Endodermal cell (in vitro differentiated cells): Measurements from ENCODE around the gene TAS2R46. TPM values are rescaled to one million over a fixed set of nuclear protein-coding genes. Genes with fewer than 3 reads are reported as not detected.
"Not testable (repeated sequence)": the region's sequence is repeated elsewhere in the genome, so short reads cannot be mapped to it uniquely, and the experiment has no call there.

Source experiments
- DNase-seq: peaks from one replicate; pipeline ENCODE4 v3.0.0-alpha.2; 2017
- H3K27ac ChIP-seq: 2 replicates; pipeline ENCODE4 v1.5.1; 2013; ENCODE audit warnings: mild to moderate bottlenecking, low read depth, low read length, moderate library complexity
- H3K27me3 ChIP-seq: 2 replicates; pipeline ENCODE4 v1.6.1; 2013; ENCODE audit warnings: mild to moderate bottlenecking, low read length, moderate library complexity; ENCODE audit not compliant: insufficient read depth, control insufficient read depth, poor library complexity, severe bottlenecking
- H3K36me3 ChIP-seq: 2 replicates; pipeline ENCODE4 v1.7.0; 2013; ENCODE audit warnings: mild to moderate bottlenecking, low read length, moderate library complexity; ENCODE audit not compliant: control insufficient read depth, insufficient read depth
- H3K4me1 ChIP-seq: one replicate; pipeline ENCODE4 v1.7.0; 2013; ENCODE audit warnings: low read length; ENCODE audit not compliant: control insufficient read depth, insufficient read depth
- H3K4me3 ChIP-seq: 2 replicates; pipeline ENCODE4 v1.5.1; 2013; ENCODE audit warnings: mild to moderate bottlenecking, low read length, moderate library complexity
- H3K9ac ChIP-seq: 2 replicates; pipeline ENCODE4 v1.6.1; 2013; ENCODE audit warnings: mild to moderate bottlenecking, low read length, moderate library complexity; ENCODE audit not compliant: poor library complexity, severe bottlenecking; ENCODE audit errors: extremely low read depth
- H3K9me3 ChIP-seq: 2 replicates; pipeline ENCODE4 v1.6.1; 2013; ENCODE audit warnings: mild to moderate bottlenecking, low read length, moderate library complexity; ENCODE audit not compliant: control insufficient read depth
- H3K27ac Mint-ChIP-seq: 2 replicates; pipeline ENCODE4 v1.8.0; 2020; ENCODE audit warnings: mixed read lengths
- H3K27me3 Mint-ChIP-seq: 2 replicates; pipeline ENCODE4 v1.8.0; 2021; ENCODE audit warnings: mild to moderate bottlenecking, mixed read lengths; ENCODE audit not compliant: insufficient read depth
- H3K36me3 Mint-ChIP-seq: 2 replicates; pipeline ENCODE4 v1.8.0; 2020; ENCODE audit warnings: low read depth, mixed read lengths
- H3K4me1 Mint-ChIP-seq: 2 replicates; pipeline ENCODE4 v1.8.0; 2020; ENCODE audit warnings: mixed read lengths
- H3K4me3 Mint-ChIP-seq: 2 replicates; pipeline ENCODE4 v1.8.0; 2020; ENCODE audit warnings: mild to moderate bottlenecking, moderate library complexity, mixed read lengths
- H3K9me3 Mint-ChIP-seq: 2 replicates; pipeline ENCODE4 v1.8.0; 2020; ENCODE audit warnings: mild to moderate bottlenecking, mixed read lengths
- CTCF ChIP-seq: fragments of 200-600 bp; sonication (generic); conservative IDR thresholded peaks from 2 replicates; pipeline ENCODE4 v1.5.0; 2021; ENCODE audit warnings: antibody characterized with exemption, mild to moderate bottlenecking
- WGBS, 2 experiments: methylation state at CpG; one replicate each; pipeline versions ENCODE4 v1.1.5 to v1.1.7; 2013; ENCODE audit warnings: missing lambda C conversion rate in 2 of 2, mixed read lengths in 1 of 2; ENCODE audit not compliant: insufficient coverage in 1 of 2, insufficient read length in 1 of 2; 5-methylcytosine and 5-hydroxymethylcytosine counted together
- total RNA-seq, 2 donors: library from RNA; stranded (reverse); fragmentation: NEBNext Ultra II Directional in 1 of 2; extraction: Animal tissue kit (Norgen Biotek cat#: 25700) in 1 of 2; gene quantifications; 2 replicates in 1 of 2; 3 replicates in 1 of 2; pipeline ENCODE4 v1.2.1, GENCODE V29; 2021

The TAS2R46 gene
- total RNA-seq, 2 donors from 2014 or later = 1.3 to 3.9 TPM

GRCh38 chr12:11040162-11040561, 21.9 kb downstream of the TAS2R46 start:
- Mint-ChIP-seq H3K27ac (no peak overlapping the region), H3K9me3 (peaks cover 6% of the 10 kb centered on the region), H3K4me1 (peaks cover 12% of the 10 kb centered on the region), H3K27me3 (no peaks in the 10 kb centered on the region), H3K36me3 (peaks cover 69% of the 10 kb centered on the region), H3K4me3 (no peak overlapping the region)
- Histone ChIP-seq H3K27me3 (no peaks in the 10 kb centered on the region), H3K9me3 (peaks cover 9% of the 10 kb centered on the region), H3K4me1 (no peaks in the 10 kb centered on the region), H3K4me3 (no peak overlapping the region), H3K27ac (no peak overlapping the region), H3K36me3 (peaks cover 14% of the 10 kb centered on the region), H3K9ac (no peak overlapping the region)
- no peak for DNase-seq
- no peak for TF ChIP-seq CTCF
- WGBS, 2 experiments = 89% methylated on average over 1 of the region's 1 CpG; no CpG with 5 or more reads in 1 of the 2 experiments

DNA sequence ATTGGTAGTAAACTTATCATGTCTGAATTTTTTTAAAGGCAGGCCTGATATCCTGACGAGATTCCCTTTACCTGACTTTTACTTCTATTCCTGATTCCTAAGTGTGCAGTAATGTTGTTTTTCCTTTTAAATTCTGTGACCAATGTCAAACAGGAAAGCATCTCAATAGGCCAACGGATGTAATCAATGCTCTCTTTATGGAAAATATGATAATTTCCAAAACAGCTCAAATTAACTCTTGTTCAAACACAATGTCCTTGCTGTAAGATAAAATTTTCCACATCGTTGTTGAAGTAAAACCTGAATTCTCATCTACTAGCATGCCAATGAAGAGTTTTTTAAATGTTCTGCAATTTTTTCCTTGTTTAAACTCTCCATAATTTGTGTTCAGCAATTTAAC, 22.9 kb downstream of the TAS2R46 start:
- Mint-ChIP-seq H3K36me3 (peaks cover 60% of the 10 kb centered on the region), H3K9me3 (peaks cover 6% of the 10 kb centered on the region), H3K27me3 (no peaks in the 10 kb centered on the region), H3K4me1 (peaks cover 12% of the 10 kb centered on the region), H3K27ac (no peak overlapping the region), H3K4me3 (no peak overlapping the region)
- Histone ChIP-seq H3K4me1 (no peaks in the 10 kb centered on the region), H3K27ac (no peak overlapping the region), H3K9me3 (peaks cover 6% of the 10 kb centered on the region), H3K36me3 (peaks cover 6% of the 10 kb centered on the region), H3K4me3 (no peak overlapping the region), H3K27me3 (no peaks in the 10 kb centered on the region), H3K9ac (no peak overlapping the region)
- WGBS, 2 experiments = 97 to 100% methylated on average over 2 to 3 of the region's 3 CpGs
- no peak for TF ChIP-seq CTCF
- DNase-seq = no peak

- not testable (repeated sequence) for H3K4me1 ChIP-seq, H3K4me3 ChIP-seq, H3K4me1 Mint-ChIP-seq, H3K4me3 Mint-ChIP-seq, H3K27ac ChIP-seq, H3K36me3 ChIP-seq, H3K9me3 Mint-ChIP-seq, DNase-seq, H3K9ac ChIP-seq, H3K27me3 ChIP-seq, H3K27ac Mint-ChIP-seq, H3K27me3 Mint-ChIP-seq, H3K9me3 ChIP-seq
- peaks cover 51% of the 10 kb centered on the region for H3K36me3 Mint-ChIP-seq
- no CpG with 5 or more reads among the region's 3 CpGs for WGBS, 2 experiments
Observed at GRCh38 chr12:11033959-11034358, 28.1 kb downstream of the TAS2R46 start.

DNA sequence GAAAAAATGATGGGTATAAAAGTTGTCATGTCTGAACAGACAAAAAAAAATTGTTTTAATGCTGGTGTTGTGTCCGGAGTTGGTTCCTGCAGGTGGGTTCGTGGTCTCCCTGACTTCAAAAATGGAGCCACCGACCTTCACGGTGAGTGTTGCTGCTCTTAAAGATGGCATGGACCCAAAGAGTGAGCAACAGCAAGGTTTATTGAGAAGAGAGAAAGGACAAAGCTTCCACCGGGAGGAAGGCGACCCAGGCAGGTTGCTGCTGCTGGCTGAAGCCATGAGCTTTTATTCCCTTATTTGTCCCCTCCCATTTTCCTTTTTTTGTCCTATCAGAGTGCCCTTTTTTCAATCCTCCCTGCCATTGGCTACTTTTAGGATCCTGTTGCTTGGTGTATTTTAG, 30.8 kb downstream of the TAS2R46 start, which contains the start of gene TAS2R31:
TAS2R31 (minus strand) TSS at position 101 of the 400 bp plus-strand sequence; CDS start at position 29, 72 bp downstream.
- no peak within 1 kb of the TSS for H3K4me3 Mint-ChIP-seq
- peaks cover 50% of the 10 kb centered on the region for H3K36me3 Mint-ChIP-seq
- Histone ChIP-seq H3K27me3 (no peaks in the 10 kb centered on the region), H3K4me3 (no peak within 1 kb of the TSS), H3K9ac (no peak within 1 kb of the TSS), H3K9me3 (no peaks in the 10 kb centered on the region), H3K4me1 (no peaks in the 10 kb centered on the region), H3K27ac (no peak within 1 kb of the TSS), H3K36me3 (peaks cover 15% of the 10 kb centered on the region)
- H3K27ac Mint-ChIP-seq = peak within 1 kb of the TSS; percentile 19
- H3K4me1 Mint-ChIP-seq = no peaks in the 10 kb centered on the region
- no peak for DNase-seq
- 86 to 96% methylated on average over 3 to 6 of the region's 6 CpGs for WGBS, 2 experiments
- H3K27me3 Mint-ChIP-seq = no peaks in the 10 kb centered on the region
- TF ChIP-seq CTCF = no peak
- H3K9me3 Mint-ChIP-seq = peaks cover under 1% of the 10 kb centered on the region
